Measurements from ENCODE around the gene NRIP3. TPM values are rescaled to one million over a fixed set of nuclear protein-coding genes. Genes with fewer than 3 reads are reported as not detected.
"Not testable (repeated sequence)": the region's sequence is repeated elsewhere in the genome, so short reads cannot be mapped to it uniquely, and the experiment has no call there.

Gene NRIP3
- total RNA-seq, 2 donors from 2014 or later, result 0.20 to 0.42 TPM

DNA sequence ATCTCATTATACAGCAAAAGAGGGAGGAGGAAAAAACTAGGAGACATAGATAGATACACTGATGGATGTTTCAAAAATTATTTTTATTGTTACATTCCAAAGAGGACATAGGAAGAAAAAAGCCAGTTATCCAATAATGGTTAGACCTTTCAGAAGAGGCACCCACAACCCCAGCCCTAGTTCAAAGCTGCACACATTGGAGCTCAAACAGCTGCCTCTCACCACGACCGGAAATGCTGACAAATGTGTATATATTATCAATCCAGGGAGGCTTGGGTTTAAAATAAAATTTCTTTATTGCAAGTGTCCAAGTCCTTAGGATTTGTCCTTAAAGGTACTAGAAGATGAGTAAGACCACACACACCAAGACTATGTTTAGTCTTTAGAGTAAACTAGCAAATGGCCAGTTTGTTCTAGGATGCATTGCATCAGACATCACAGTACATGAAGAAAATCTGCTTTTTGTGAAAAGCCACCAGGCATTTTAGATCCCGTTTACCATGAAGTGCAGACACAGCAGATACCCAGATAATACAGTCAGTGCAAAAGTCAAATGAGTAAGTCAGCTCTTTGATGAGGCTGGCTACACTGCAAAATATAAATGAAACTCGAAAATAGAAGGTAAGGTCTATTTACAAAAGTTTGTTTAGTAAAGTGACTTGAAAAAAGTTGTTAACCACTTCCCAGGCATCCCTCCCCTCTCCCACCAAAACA lies 56.4 kb downstream of the NRIP3 start:
- intact Hi-C loops (cut with DNase I), result no loop called here
- Histone ChIP-seq H3K27me3 (no peaks in the 10 kb centered on the region), H3K9me3 (no peaks in the 10 kb centered on the region), H3K27ac (no peak overlapping the region), H3K9ac (ENCODE audit: low read depth in 2 of 2, low read length in 2 of 2) (no peak overlapping the region), H3K4me3 (no peak overlapping the region), H3K4me1 (no peaks in the 10 kb centered on the region), H3K36me3 (no peaks in the 10 kb centered on the region)
- no peak for DNase-seq
- TF ChIP-seq, protein P1, sequence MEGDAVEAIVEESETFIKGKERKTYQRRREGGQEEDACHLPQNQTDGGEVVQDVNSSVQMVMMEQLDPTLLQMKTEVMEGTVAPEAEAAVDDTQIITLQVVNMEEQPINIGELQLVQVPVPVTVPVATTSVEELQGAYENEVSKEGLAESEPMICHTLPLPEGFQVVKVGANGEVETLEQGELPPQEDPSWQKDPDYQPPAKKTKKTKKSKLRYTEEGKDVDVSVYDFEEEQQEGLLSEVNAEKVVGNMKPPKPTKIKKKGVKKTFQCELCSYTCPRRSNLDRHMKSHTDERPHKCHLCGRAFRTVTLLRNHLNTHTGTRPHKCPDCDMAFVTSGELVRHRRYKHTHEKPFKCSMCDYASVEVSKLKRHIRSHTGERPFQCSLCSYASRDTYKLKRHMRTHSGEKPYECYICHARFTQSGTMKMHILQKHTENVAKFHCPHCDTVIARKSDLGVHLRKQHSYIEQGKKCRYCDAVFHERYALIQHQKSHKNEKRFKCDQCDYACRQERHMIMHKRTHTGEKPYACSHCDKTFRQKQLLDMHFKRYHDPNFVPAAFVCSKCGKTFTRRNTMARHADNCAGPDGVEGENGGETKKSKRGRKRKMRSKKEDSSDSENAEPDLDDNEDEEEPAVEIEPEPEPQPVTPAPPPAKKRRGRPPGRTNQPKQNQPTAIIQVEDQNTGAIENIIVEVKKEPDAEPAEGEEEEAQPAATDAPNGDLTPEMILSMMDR (IDR thresholded peaks at IDR 0.05), result no peak

DNA sequence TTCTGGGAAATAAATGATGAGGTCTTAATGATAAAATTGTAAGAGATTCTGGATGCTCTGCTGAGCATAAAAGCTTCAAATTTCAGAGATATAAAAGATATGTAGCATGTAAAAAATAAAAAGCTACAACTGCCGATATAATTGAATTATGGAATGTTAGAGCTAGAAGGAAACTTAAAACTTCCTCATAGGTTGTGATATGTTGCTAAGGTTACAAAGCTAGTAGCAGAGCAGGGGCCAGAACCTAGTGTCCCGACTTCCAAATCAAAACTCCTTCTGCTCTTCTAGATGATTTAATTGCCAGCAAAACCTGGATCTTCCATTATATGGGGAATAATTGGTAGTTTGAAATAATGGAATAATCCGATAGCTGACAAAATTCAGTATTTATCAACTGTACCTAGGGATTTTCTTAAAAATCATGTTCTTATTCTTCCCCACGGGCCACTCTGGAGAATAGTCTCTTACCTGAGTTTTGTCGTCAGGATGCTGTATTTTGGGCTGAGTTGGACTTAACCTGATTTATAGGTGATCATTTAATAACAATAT lies 61.2 kb downstream of the NRIP3 start, which contains the start of gene ASCL3:
ASCL3 (minus strand) TSS at position 499 of the 549 bp plus-strand sequence. CDS start 4,855 bp downstream, outside the sequence.
- no peak within 1 kb of the TSS for H3K9ac ChIP-seq (ENCODE audit: low read depth in 2 of 2, low read length in 2 of 2)
- no peak for DNase-seq
- TF ChIP-seq, protein P1 (IDR thresholded peaks at IDR 0.05), result no peak
- H3K27me3 ChIP-seq, result no peaks in the 10 kb centered on the region
- no peak within 1 kb of the TSS for H3K4me3 ChIP-seq
- no peaks in the 10 kb centered on the region for H3K4me1 ChIP-seq
- H3K27ac ChIP-seq, result no peak within 1 kb of the TSS
- no peaks in the 10 kb centered on the region for H3K9me3 ChIP-seq
- no peaks in the 10 kb centered on the region for H3K36me3 ChIP-seq
- intact Hi-C loops (cut with DNase I), result no loop called here

GRCh38 chr11:8941341-8942103 lies 62.3 kb downstream of the NRIP3 start:
- Histone ChIP-seq H3K9me3 (no peaks in the 10 kb centered on the region), H3K36me3 (no peaks in the 10 kb centered on the region), H3K27me3 (no peaks in the 10 kb centered on the region), H3K4me3 (no peak overlapping the region), H3K4me1 (no peaks in the 10 kb centered on the region), H3K27ac (no peak overlapping the region), H3K9ac (ENCODE audit: low read depth in 2 of 2, low read length in 2 of 2) (no peak overlapping the region)
- no peak for DNase-seq
- TF ChIP-seq, protein P1 (IDR thresholded peaks at IDR 0.05), result no peak
- intact Hi-C loops (cut with DNase I), result no loop called here

GRCh38 chr11:8937659-8938058 lies 66.1 kb downstream of the NRIP3 start:
- Histone ChIP-seq H3K9ac (ENCODE audit: low read depth in 2 of 2, low read length in 2 of 2) (no peak overlapping the region), H3K9me3 (no peaks in the 10 kb centered on the region), H3K27me3 (no peaks in the 10 kb centered on the region), H3K4me1 (no peaks in the 10 kb centered on the region), H3K4me3 (no peak overlapping the region), H3K27ac (no peak overlapping the region), H3K36me3 (no peaks in the 10 kb centered on the region)
- TF ChIP-seq, protein P1 (IDR thresholded peaks at IDR 0.05), result no peak
- intact Hi-C loops (cut with DNase I), result no loop called here
- DNase-seq, result no peak

DNA sequence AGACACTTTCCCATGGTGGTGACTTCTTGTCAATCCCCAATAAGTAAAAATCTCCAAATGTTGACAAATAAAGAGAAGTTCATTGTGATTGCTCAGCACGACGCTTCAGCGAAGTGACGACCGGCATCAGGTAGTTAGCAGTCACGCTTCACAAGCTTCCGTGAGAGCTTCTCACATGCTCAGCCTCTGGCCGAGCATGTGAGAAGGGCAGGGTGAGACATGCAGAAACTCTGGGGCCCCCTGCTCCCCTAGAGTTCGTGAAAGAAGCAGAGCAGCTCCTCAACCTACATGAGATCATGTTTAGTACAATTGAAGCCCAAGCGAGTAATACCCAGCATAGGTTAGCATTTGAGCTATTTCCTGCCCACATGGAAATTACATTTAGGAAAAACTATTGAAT lies 66.6 kb downstream of the NRIP3 start:
- no peak overlapping the region for H3K9ac ChIP-seq (ENCODE audit: low read depth in 2 of 2, low read length in 2 of 2)
- H3K4me3 ChIP-seq, result no peak overlapping the region
- intact Hi-C loops (cut with DNase I), result no loop called here
- no peak overlapping the region for H3K27ac ChIP-seq
- no peaks in the 10 kb centered on the region for H3K9me3 ChIP-seq
- no peaks in the 10 kb centered on the region for H3K27me3 ChIP-seq
- H3K36me3 ChIP-seq, result no peaks in the 10 kb centered on the region
- no peak for DNase-seq
- TF ChIP-seq, protein P1 (IDR thresholded peaks at IDR 0.05), result no peak
- no peaks in the 10 kb centered on the region for H3K4me1 ChIP-seq

- H3K9ac ChIP-seq (ENCODE audit: low read depth in 2 of 2, low read length in 2 of 2); H3K4me3 ChIP-seq; H3K27me3 ChIP-seq; H3K27ac ChIP-seq; H3K9me3 ChIP-seq; intact Hi-C loops (cut with DNase I); DNase-seq; H3K36me3 ChIP-seq; H3K4me1 ChIP-seq: not testable (repeated sequence)
Observed at GRCh38 chr11:8935789-8936188, 68.0 kb downstream of the NRIP3 start.
